HEK293 (cell line): Measurements from ENCODE around the gene TIGAR.

Experiments used
- CTCF ChIA-PET: fragments of 350-600 bp; formaldehyde crosslinking; extraction: SDS; loops from one replicate; lab custom pipeline; 2021; ENCODE audit warnings: antibody characterized with exemption; lab: Yijun Ruan, JAX
- POLR2A ChIA-PET: fragments of 300-600 bp; formaldehyde crosslinking; extraction: SDS; loops from one replicate; lab custom pipeline; 2020; ENCODE audit warnings: antibody characterized with exemption, inconsistent platforms; lab: Yijun Ruan, JAX
- H3K27ac ChIP-seq: fragments of 200-500 bp; sonication (Bioruptor generic); 2 replicates; pipeline ENCODE4 v1.5.1; 2014; ENCODE audit warnings: low read depth, low read length, control low read depth, inconsistent platforms; ENCODE audit errors: extremely low read depth
- H3K36me3 ChIP-seq, 2 experiments: fragments of 200-500 bp in 1 of 2; sonication (Bioruptor generic) in 1 of 2; 1 replicate in 1 of 2; 2 replicates in 1 of 2; pipeline ENCODE4 v1.5.1; 2014 to 2017; ENCODE audit warnings: inconsistent platforms in 2 of 2, low read length in 2 of 2; ENCODE audit not compliant: control insufficient read depth in 2 of 2, insufficient read depth in 1 of 2
- H3K4me1 ChIP-seq: fragments of 200-500 bp; sonication (Bioruptor generic); 2 replicates; pipeline ENCODE4 v1.5.1; 2014; ENCODE audit warnings: mild to moderate bottlenecking, low read length, inconsistent platforms; ENCODE audit not compliant: control insufficient read depth, insufficient read depth
- H3K4me3 ChIP-seq: 2 replicates; pipeline ENCODE4 v1.5.1; 2011; ENCODE audit warnings: low read depth, mild to moderate bottlenecking, control low read depth, low read length, moderate library complexity
- H3K9me3 ChIP-seq: fragments of 200-500 bp; sonication (Bioruptor generic); 2 replicates; pipeline ENCODE4 v1.5.1; 2014; ENCODE audit warnings: low read depth, low read length, inconsistent platforms; ENCODE audit not compliant: control insufficient read depth, insufficient read depth
- EGR2 ChIP-seq: fragments of 450-650 bp; formaldehyde crosslinking; IDR thresholded peaks from 2 replicates; pipeline ENCODE4 v1.5.1; 2016; ENCODE audit warnings: low read depth, missing biosample characterization, missing genetic modification characterization
- HOXA7 ChIP-seq: sonication (generic); formaldehyde crosslinking; IDR thresholded peaks from 2 replicates; pipeline ENCODE4 v1.8.1; 2022; ENCODE audit warnings: missing genetic modification reagents, borderline replicate concordance
- KLF7 ChIP-seq: fragments of 450-650 bp; formaldehyde crosslinking; IDR thresholded peaks from 2 replicates; pipeline ENCODE4 v1.5.1; 2016; ENCODE audit warnings: missing biosample characterization, missing genetic modification characterization, borderline replicate concordance
- SCRT2 ChIP-seq: fragments of 450-650 bp; formaldehyde crosslinking; IDR thresholded peaks from 2 replicates; pipeline ENCODE4 v1.5.1; 2016; ENCODE audit warnings: missing biosample characterization, missing genetic modification characterization
- SP7 ChIP-seq: fragments of 450-650 bp; formaldehyde crosslinking; IDR thresholded peaks from 2 replicates; pipeline ENCODE4 v1.5.1; 2016; ENCODE audit warnings: missing biosample characterization, missing genetic modification characterization
- ZBTB8A ChIP-seq: fragments of 450-650 bp; formaldehyde crosslinking; IDR thresholded peaks from 2 replicates; pipeline ENCODE4 v1.5.1; 2016; ENCODE audit warnings: missing biosample characterization, missing genetic modification characterization
- ZFHX2 ChIP-seq: fragments of 450-650 bp; formaldehyde crosslinking; conservative IDR thresholded peaks from 2 replicates; pipeline ENCODE4 v1.5.1; 2016; ENCODE audit warnings: missing biosample characterization, missing genetic modification characterization
- ZNF211 ChIP-seq: fragments of 450-650 bp; formaldehyde crosslinking; IDR thresholded peaks from 2 replicates; pipeline ENCODE4 v1.5.1; 2016; ENCODE audit warnings: low read depth, missing biosample characterization, missing genetic modification characterization
- ZNF341 ChIP-seq: fragments of 450-650 bp; formaldehyde crosslinking; IDR thresholded peaks from 2 replicates; pipeline ENCODE4; 2016; ENCODE audit warnings: low read depth, missing biosample characterization, missing genetic modification characterization
- ZNF610 ChIP-seq: fragments of 450-650 bp; formaldehyde crosslinking; IDR thresholded peaks from 2 replicates; pipeline ENCODE4 v1.5.1; 2016; ENCODE audit warnings: missing biosample characterization, missing genetic modification characterization, borderline replicate concordance
- ZNF776 ChIP-seq: fragments of 450-650 bp; formaldehyde crosslinking; IDR thresholded peaks from 2 replicates; pipeline ENCODE4 v1.5.0; 2017; ENCODE audit warnings: missing biosample characterization, missing genetic modification characterization, borderline replicate concordance
- ZNF785 ChIP-seq: fragments of 450-650 bp; formaldehyde crosslinking; IDR thresholded peaks from 2 replicates; pipeline ENCODE4 v1.5.1; 2016; ENCODE audit warnings: missing biosample characterization, missing genetic modification characterization
- TF ChIP-seq, protein P1 (sequence below): fragments of 450-650 bp; formaldehyde crosslinking; IDR thresholded peaks from 2 replicates; pipeline ENCODE4 v1.5.1; 2017; ENCODE audit warnings: missing biosample characterization, missing genetic modification characterization
- TF ChIP-seq, protein P2 (sequence below): fragments of 450-650 bp; formaldehyde crosslinking; IDR thresholded peaks from 2 replicates; pipeline ENCODE4 v1.5.1; 2016; ENCODE audit warnings: missing biosample characterization, missing genetic modification characterization, borderline replicate concordance
- TF ChIP-seq, protein P3 (sequence below): fragments of 450-650 bp; formaldehyde crosslinking; IDR thresholded peaks from 2 replicates; pipeline ENCODE4 v1.5.1; 2016; ENCODE audit warnings: missing biosample characterization, missing genetic modification characterization

Gene TIGAR

DNA sequence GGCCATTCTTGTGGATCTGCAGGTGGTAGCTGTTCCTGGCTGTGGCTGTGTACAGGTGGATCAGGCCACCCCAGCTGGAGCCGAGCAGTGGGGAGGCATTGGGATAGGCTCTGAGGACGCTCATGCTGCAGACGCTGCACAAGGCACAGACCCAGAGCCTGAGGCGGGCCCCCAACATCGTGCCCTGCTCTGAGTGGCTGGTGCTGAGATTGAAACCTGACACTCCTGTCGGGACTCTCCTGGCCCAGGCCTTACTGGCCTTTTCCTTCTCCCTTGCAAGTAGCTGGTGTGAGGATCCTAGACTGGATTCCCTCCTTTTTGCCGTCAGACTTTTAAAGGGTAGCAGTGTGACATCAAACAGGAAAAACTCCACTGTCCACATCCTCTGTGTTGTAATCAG lies 58.4 kb downstream of the TIGAR start, which contains the start of gene FGF23 (continued):
- TF ChIP-seq SCRT2 (tag by site-specific recombination), result 0 out of 2 replicates have a peak, but pooled peaks have one; percentile 14
- no peak for TF ChIP-seq ZNF776 (tag by site-specific recombination)
- TF ChIP-seq ZFHX2 (tag by site-specific recombination), result no peak
- no peak for TF ChIP-seq ZNF211
- no peak for TF ChIP-seq SP7 (tag by site-specific recombination)
- no peak for TF ChIP-seq ZBTB8A (tag by site-specific recombination)
- TF ChIP-seq, protein P1, sequence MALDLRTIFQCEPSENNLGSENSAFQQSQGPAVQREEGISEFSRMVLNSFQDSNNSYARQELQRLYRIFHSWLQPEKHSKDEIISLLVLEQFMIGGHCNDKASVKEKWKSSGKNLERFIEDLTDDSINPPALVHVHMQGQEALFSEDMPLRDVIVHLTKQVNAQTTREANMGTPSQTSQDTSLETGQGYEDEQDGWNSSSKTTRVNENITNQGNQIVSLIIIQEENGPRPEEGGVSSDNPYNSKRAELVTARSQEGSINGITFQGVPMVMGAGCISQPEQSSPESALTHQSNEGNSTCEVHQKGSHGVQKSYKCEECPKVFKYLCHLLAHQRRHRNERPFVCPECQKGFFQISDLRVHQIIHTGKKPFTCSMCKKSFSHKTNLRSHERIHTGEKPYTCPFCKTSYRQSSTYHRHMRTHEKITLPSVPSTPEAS (tag by site-specific recombination), result no peak

DNA sequence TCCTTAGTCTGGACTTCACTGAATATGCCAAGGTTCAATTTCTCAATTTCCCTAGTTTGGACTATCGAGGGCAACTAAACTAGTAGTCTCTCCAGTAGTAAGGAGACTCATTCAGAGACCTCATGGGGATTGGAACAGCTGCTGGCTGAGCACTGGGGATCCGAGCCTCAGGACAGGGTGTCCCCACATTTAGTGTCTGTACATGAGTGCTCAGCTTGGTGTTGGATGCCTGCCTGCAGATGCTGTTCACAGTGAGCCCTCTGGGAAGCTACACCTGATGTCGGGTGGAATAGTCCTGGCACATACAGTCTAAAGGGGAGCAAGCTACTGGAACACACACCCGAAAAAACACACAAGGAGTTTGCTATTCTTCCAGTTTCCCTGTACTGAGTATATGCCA lies 59.3 kb downstream of the TIGAR start:
- no peaks in the 10 kb centered on the region for H3K36me3 ChIP-seq
- H3K27ac ChIP-seq, result no peak overlapping the region
- TF ChIP-seq ZBTB8A (tag by site-specific recombination), result no peak
- TF ChIP-seq HOXA7, result no peak
- TF ChIP-seq, protein P2, sequence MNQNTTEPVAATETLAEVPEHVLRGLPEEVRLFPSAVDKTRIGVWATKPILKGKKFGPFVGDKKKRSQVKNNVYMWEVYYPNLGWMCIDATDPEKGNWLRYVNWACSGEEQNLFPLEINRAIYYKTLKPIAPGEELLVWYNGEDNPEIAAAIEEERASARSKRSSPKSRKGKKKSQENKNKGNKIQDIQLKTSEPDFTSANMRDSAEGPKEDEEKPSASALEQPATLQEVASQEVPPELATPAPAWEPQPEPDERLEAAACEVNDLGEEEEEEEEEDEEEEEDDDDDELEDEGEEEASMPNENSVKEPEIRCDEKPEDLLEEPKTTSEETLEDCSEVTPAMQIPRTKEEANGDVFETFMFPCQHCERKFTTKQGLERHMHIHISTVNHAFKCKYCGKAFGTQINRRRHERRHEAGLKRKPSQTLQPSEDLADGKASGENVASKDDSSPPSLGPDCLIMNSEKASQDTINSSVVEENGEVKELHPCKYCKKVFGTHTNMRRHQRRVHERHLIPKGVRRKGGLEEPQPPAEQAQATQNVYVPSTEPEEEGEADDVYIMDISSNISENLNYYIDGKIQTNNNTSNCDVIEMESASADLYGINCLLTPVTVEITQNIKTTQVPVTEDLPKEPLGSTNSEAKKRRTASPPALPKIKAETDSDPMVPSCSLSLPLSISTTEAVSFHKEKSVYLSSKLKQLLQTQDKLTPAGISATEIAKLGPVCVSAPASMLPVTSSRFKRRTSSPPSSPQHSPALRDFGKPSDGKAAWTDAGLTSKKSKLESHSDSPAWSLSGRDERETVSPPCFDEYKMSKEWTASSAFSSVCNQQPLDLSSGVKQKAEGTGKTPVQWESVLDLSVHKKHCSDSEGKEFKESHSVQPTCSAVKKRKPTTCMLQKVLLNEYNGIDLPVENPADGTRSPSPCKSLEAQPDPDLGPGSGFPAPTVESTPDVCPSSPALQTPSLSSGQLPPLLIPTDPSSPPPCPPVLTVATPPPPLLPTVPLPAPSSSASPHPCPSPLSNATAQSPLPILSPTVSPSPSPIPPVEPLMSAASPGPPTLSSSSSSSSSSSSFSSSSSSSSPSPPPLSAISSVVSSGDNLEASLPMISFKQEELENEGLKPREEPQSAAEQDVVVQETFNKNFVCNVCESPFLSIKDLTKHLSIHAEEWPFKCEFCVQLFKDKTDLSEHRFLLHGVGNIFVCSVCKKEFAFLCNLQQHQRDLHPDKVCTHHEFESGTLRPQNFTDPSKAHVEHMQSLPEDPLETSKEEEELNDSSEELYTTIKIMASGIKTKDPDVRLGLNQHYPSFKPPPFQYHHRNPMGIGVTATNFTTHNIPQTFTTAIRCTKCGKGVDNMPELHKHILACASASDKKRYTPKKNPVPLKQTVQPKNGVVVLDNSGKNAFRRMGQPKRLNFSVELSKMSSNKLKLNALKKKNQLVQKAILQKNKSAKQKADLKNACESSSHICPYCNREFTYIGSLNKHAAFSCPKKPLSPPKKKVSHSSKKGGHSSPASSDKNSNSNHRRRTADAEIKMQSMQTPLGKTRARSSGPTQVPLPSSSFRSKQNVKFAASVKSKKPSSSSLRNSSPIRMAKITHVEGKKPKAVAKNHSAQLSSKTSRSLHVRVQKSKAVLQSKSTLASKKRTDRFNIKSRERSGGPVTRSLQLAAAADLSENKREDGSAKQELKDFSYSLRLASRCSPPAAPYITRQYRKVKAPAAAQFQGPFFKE, result no peak
- TF ChIP-seq EGR2 (tag by site-specific recombination), result no peak
- no peak for TF ChIP-seq ZNF785
- no peak overlapping the region for H3K4me3 ChIP-seq
- no peaks in the 10 kb centered on the region for H3K9me3 ChIP-seq
- ChIA-PET CTCF (interaction anchor here (0.8 to 1.7 kb wide), 4 partner anchors 15 to 191 kb away, joined by 3 to 5 read pairs (median 4); no protein-coding TSS in a partner anchor), POLR2A (no interaction called here)
- no peaks in the 10 kb centered on the region for H3K4me1 ChIP-seq

DNA sequence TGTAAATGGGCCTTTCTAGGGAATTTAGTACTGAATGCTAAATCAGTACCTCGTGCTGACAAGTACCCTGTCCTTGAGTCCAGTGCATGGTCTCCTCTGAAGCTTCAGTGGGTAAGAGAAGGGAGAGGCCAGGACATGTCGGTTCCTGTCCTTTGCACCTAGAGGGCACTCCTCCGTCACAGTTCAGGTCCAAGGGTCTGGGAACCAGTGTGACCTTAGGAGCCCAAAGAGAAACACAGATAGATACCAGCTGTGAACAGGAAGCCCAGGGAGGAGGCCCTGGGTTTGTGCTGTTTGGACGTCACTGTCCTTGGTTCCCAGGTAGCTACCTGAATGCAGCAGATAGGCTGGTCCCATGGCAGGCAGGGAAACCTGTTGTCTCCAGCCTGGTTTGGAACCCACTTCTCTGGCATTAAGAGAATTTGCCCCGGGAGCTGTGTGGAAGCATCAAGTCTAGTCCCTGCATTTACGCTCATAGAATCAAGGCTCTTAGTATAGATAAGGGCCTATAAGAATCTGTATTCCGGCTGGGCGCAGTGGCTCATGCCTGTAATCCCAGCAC lies 62.4 kb downstream of the TIGAR start:
- no peaks in the 10 kb centered on the region for H3K9me3 ChIP-seq
- ChIA-PET CTCF (interaction anchor here (0.7 to 2.1 kb wide), 3 partner anchors 141 to 324 kb away, joined by 3 to 5 read pairs (median 3); no protein-coding TSS in a partner anchor), POLR2A (no interaction called here)
- no peaks in the 10 kb centered on the region for H3K36me3 ChIP-seq
- H3K4me3 ChIP-seq, result no peak overlapping the region
- no peak overlapping the region for H3K27ac ChIP-seq
- TF ChIP-seq KLF7 (tag by site-specific recombination), result no peak
- TF ChIP-seq, protein P3, sequence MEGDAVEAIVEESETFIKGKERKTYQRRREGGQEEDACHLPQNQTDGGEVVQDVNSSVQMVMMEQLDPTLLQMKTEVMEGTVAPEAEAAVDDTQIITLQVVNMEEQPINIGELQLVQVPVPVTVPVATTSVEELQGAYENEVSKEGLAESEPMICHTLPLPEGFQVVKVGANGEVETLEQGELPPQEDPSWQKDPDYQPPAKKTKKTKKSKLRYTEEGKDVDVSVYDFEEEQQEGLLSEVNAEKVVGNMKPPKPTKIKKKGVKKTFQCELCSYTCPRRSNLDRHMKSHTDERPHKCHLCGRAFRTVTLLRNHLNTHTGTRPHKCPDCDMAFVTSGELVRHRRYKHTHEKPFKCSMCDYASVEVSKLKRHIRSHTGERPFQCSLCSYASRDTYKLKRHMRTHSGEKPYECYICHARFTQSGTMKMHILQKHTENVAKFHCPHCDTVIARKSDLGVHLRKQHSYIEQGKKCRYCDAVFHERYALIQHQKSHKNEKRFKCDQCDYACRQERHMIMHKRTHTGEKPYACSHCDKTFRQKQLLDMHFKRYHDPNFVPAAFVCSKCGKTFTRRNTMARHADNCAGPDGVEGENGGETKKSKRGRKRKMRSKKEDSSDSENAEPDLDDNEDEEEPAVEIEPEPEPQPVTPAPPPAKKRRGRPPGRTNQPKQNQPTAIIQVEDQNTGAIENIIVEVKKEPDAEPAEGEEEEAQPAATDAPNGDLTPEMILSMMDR (tag by site-specific recombination), result 0 out of 2 replicates have a peak, but pooled peaks have one; percentile 20
- no peak for TF ChIP-seq ZNF341 (tag by site-specific recombination)
- TF ChIP-seq ZNF610 (tag by site-specific recombination), result no peak
- no peaks in the 10 kb centered on the region for H3K4me1 ChIP-seq
